Central memory CD4-positive, alpha-beta T cell (primary cell): ENCODE results near the gene CBY1.

Experiments
- DNase-seq: peaks from one replicate; pipeline ENCODE4 v3.0.0; 2022

The CBY1 gene

GRCh38 chr22:38649841-38650522, 6.5 kb upstream of the CBY1 start:
- DNase-seq, result no peak

GRCh38 chr22:38652859-38653258, 3.6 kb upstream of the CBY1 start:
- DNase-seq, result no peak

GRCh38 chr22:38653741-38654140, 2.7 kb upstream of the CBY1 start:
- DNase-seq, result no peak

- no peak for DNase-seq
These were observed 751 bp upstream of the CBY1 start for GRCh38 chr22:38655519-38656255.

GRCh38 chr22:38657045-38657909, 839 bp downstream of the CBY1 start:
- DNase-seq, result peak; percentile 27

GRCh38 chr22:38674888-38675287, 18.4 kb downstream of the CBY1 start:
- DNase-seq, result no peak

- no peak for DNase-seq
These were observed 19.4 kb downstream of the CBY1 start for GRCh38 chr22:38675833-38676232.

- DNase-seq, result peak; percentile 81
These were observed 25.3 kb downstream of the CBY1 start, which contains the start of gene TOMM22 for GRCh38 chr22:38681582-38682335. Gene TOMM22, plus strand, starts transcription at chr22:38681957. Its CDS starts 22 bp downstream, at chr22:38681979.

- DNase-seq, result no peak
These were observed 28.5 kb downstream of the CBY1 start for GRCh38 chr22:38684895-38685294.

GRCh38 chr22:38685761-38686160, 29.3 kb downstream of the CBY1 start:
- DNase-seq, result no peak

- no peak for DNase-seq
These were observed 33.2 kb downstream of the CBY1 start for GRCh38 chr22:38689651-38690050.

- DNase-seq, result no peak
These were observed 37.6 kb downstream of the CBY1 start for GRCh38 chr22:38694049-38694448.

GRCh38 chr22:38694940-38695339, 38.5 kb downstream of the CBY1 start:
- DNase-seq, result no peak

- peak; percentile 15 for DNase-seq
These were observed 40.4 kb downstream of the CBY1 start for GRCh38 chr22:38696606-38697424.

GRCh38 chr22:38697425-38698089, 41.1 kb downstream of the CBY1 start:
- DNase-seq, result no peak

GRCh38 chr22:38698407-38699094, 42.1 kb downstream of the CBY1 start:
- no peak for DNase-seq

GRCh38 chr22:38699143-38699542, 42.7 kb downstream of the CBY1 start:
- DNase-seq, result no peak

GRCh38 chr22:38699784-38700183, 43.3 kb downstream of the CBY1 start:
- no peak for DNase-seq

- DNase-seq, result no peak
These were observed 43.9 kb downstream of the CBY1 start for GRCh38 chr22:38700270-38700788.
